Measurements from ENCODE around the gene TSHZ2.

- TF ChIP-seq CTCF (conservative IDR thresholded peaks at IDR 0.05 in 1 of 2, IDR thresholded peaks at IDR 0.05 in 1 of 2; ENCODE audit: extremely low read depth in 1 of 2, insufficient read depth in 1 of 2, low read depth in 1 of 2, low read length in 2 of 2) (no peak), EZH2 (IDR thresholded peaks at IDR 0.05; ENCODE audit: borderline replicate concordance, low read length) (no peak)
Measured at GRCh38 chr20:53428588-53428987, 456.4 kb downstream of the TSHZ2 start.
